ENCODE data around the gene PPFIA2.
A peak's percentile ranks its signal among the peaks of the same experiment; 100 is the strongest.

Gene PPFIA2

GRCh38 chr12:81759190-81760051 lies at the start of gene PPFIA2:
Gene PPFIA2 (minus strand): TSS chr12:81759350.
- TF ChIP-seq, protein P1, sequence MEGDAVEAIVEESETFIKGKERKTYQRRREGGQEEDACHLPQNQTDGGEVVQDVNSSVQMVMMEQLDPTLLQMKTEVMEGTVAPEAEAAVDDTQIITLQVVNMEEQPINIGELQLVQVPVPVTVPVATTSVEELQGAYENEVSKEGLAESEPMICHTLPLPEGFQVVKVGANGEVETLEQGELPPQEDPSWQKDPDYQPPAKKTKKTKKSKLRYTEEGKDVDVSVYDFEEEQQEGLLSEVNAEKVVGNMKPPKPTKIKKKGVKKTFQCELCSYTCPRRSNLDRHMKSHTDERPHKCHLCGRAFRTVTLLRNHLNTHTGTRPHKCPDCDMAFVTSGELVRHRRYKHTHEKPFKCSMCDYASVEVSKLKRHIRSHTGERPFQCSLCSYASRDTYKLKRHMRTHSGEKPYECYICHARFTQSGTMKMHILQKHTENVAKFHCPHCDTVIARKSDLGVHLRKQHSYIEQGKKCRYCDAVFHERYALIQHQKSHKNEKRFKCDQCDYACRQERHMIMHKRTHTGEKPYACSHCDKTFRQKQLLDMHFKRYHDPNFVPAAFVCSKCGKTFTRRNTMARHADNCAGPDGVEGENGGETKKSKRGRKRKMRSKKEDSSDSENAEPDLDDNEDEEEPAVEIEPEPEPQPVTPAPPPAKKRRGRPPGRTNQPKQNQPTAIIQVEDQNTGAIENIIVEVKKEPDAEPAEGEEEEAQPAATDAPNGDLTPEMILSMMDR (IDR thresholded peaks at IDR 0.05; ENCODE audit: extremely low read depth, insufficient read depth, missing control alignments), result no peak
- no peak for DNase-seq (ENCODE audit: low spot score)
- in situ Hi-C loops (cut with MboI; ENCODE audit: low pct_unique_long_range_greater_than_20kb, low sequenced_read_pairs, unreplicated experiment), result no loop called here

DNA sequence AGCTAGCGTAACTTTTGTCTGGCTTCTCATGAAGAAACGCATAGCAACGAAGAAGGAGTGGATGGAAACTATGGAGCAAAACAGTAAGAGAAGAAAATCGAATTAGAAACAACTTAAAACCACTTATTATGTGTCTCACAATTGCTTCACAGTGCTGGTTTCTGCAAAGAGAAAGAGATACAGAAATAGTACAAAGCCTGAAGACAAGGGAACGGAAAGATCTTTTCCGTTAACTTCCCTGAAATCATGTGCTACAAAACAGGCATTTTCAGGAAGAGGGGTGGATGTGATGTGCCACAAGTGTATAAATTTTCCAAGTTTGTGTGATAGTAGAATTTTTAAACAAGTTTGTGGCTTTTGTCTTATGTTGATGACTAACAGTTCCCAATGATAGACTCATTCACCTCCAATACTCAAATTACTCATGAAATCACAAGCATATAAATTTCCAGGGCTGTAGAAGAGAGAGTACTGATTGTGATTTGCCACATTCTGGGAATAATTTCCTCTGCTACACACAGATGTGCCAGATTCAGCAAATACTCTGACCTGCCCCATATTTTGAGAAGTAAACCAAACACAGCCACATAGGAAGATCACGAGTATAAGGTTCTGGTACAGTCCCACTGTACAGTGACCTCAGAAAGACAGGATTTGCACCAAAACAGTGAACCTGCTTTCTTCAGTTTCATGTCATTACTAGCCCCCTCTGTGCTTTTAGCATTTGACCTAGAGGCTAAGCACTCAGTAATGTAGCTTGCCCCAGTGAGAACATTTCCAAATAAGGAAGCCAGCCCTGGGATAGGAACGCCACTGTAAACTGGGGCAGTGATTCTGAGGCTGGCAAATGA lies 41.4 kb upstream of the PPFIA2 start:
- TF ChIP-seq, protein P1 (IDR thresholded peaks at IDR 0.05; ENCODE audit: extremely low read depth, insufficient read depth, missing control alignments), result no peak
- in situ Hi-C loops (cut with MboI; ENCODE audit: low pct_unique_long_range_greater_than_20kb, low sequenced_read_pairs, unreplicated experiment), result no loop called here
- DNase-seq (ENCODE audit: low spot score), result no peak

DNA sequence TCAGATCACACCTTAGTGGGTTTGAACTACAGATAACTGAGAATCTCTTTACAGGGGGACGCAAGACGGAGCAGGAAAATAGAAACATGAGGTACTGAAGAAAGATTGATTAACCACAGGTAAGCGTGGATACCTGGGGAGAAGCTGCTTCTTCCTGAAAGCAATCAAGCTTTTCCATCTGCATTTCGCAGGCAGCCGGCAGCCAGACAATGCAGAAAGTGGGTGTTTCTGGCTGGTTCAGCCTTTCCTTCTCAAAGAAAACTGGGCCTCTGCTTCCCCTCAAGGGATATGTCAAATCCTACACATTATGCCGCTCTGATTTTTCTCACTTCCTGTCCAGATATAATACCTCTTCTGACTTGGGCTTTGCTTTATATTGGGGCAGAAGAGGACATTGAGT lies 39.1 kb upstream of the PPFIA2 start:
- in situ Hi-C loops (cut with MboI; ENCODE audit: low pct_unique_long_range_greater_than_20kb, low sequenced_read_pairs, unreplicated experiment), result no loop called here
- TF ChIP-seq, protein P1 (IDR thresholded peaks at IDR 0.05; ENCODE audit: extremely low read depth, insufficient read depth, missing control alignments), result no peak
- DNase-seq (ENCODE audit: low spot score), result no peak

DNA sequence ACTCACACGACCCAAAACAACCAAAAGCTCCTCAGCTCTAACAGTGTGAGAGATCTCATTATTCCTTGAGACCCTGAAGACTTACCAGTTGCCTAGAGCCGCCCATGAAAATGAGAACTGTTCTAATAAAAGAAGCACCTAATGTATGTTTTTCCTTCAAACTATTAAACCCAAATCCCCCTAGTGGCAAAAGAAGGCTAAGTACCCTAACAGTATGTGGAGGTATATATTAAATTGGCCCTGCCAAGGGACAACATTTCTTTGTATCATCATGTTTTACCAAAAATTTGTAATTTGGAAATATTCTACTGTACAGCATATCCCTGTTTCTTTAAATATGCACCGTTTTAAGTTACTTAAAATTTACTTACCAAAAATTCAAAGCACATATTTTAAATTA lies 38.0 kb upstream of the PPFIA2 start:
- TF ChIP-seq, protein P1 (IDR thresholded peaks at IDR 0.05; ENCODE audit: extremely low read depth, insufficient read depth, missing control alignments), result peak; percentile 29
- in situ Hi-C loops (cut with MboI; ENCODE audit: low pct_unique_long_range_greater_than_20kb, low sequenced_read_pairs, unreplicated experiment), result no loop called here
- no peak for DNase-seq (ENCODE audit: low spot score)

GRCh38 chr12:81792666-81793065 lies 33.5 kb upstream of the PPFIA2 start:
- TF ChIP-seq, protein P1 (IDR thresholded peaks at IDR 0.05; ENCODE audit: extremely low read depth, insufficient read depth, missing control alignments), result no peak
- no peak for DNase-seq (ENCODE audit: low spot score)
- in situ Hi-C loops (cut with MboI; ENCODE audit: low pct_unique_long_range_greater_than_20kb, low sequenced_read_pairs, unreplicated experiment), result no loop called here

GRCh38 chr12:81779216-81779615 lies 20.1 kb upstream of the PPFIA2 start:
- TF ChIP-seq, protein P1 (IDR thresholded peaks at IDR 0.05; ENCODE audit: extremely low read depth, insufficient read depth, missing control alignments), result no peak
- in situ Hi-C loops (cut with MboI; ENCODE audit: low pct_unique_long_range_greater_than_20kb, low sequenced_read_pairs, unreplicated experiment), result no loop called here
- no peak for DNase-seq (ENCODE audit: low spot score)
